Embryonic facial prominence (tissue), 1 donor: ENCODE measurements around the gene DNASE2B.

Experiments
- DNase-seq: peaks from one replicate; pipeline ENCODE4 v3.0.0-alpha.2; 2016; ENCODE audit errors: extremely low spot score

Gene DNASE2B

GRCh38 chr1:84374991-84375696, 23.1 kb upstream of the DNASE2B start:
- DNase-seq: no peak

- DNase-seq: no peak
Measured at GRCh38 chr1:84376000-84376910, 22.0 kb upstream of the DNASE2B start.

- DNase-seq: no peak
Measured at GRCh38 chr1:84377480-84378095, 20.7 kb upstream of the DNASE2B start.

GRCh38 chr1:84379138-84379916, 19.0 kb upstream of the DNASE2B start:
- DNase-seq: no peak

- no peak for DNase-seq
Measured at GRCh38 chr1:84379917-84380180, 18.4 kb upstream of the DNASE2B start.

GRCh38 chr1:84382127-84382526, 16.2 kb upstream of the DNASE2B start:
- no peak for DNase-seq

- DNase-seq: no peak
Measured at GRCh38 chr1:84385347-84385746, 12.9 kb upstream of the DNASE2B start.

- no peak for DNase-seq
Measured at GRCh38 chr1:84386716-84387479, 11.4 kb upstream of the DNASE2B start.

- DNase-seq: no peak
Measured at GRCh38 chr1:84387480-84388163, 10.7 kb upstream of the DNASE2B start.

- DNase-seq: no peak
Measured at GRCh38 chr1:84390226-84390625, 8.1 kb upstream of the DNASE2B start.

- DNase-seq: no peak
Measured at GRCh38 chr1:84401156-84401555, 2.9 kb downstream of the DNASE2B start.

- DNase-seq: no peak
Measured at GRCh38 chr1:84402060-84402459, 3.8 kb downstream of the DNASE2B start.

GRCh38 chr1:84402501-84402900, 4.2 kb downstream of the DNASE2B start:
- DNase-seq: no peak

- no peak for DNase-seq
Measured at GRCh38 chr1:84403347-84403746, 5.1 kb downstream of the DNASE2B start.

- DNase-seq: no peak
Measured at GRCh38 chr1:84406346-84406861, 8.1 kb downstream of the DNASE2B start.

GRCh38 chr1:84407524-84407923, 9.2 kb downstream of the DNASE2B start:
- DNase-seq: no peak

- DNase-seq: no peak
Measured at GRCh38 chr1:84407958-84408422, 9.7 kb downstream of the DNASE2B start.

GRCh38 chr1:84409888-84410287, 11.6 kb downstream of the DNASE2B start:
- no peak for DNase-seq

- DNase-seq: no peak
Measured at GRCh38 chr1:84410328-84411095, 12.2 kb downstream of the DNASE2B start.
